OCI-LY1 (cell line): ENCODE measurements around the gene CDC45.
"Not testable (repeated sequence)": the region's sequence is repeated elsewhere in the genome, so short reads cannot be mapped to it uniquely, and the experiment has no call there.

Experiments used
- H2AFZ ChIP-seq: fragments of 200-600 bp; sonication (generic), shearing (Covaris generic); 2 replicates; pipeline ENCODE4 v1.6.0; 2014; ENCODE audit warnings: antibody characterized with exemption, mild to moderate bottlenecking, low read length
- H3F3A ChIP-seq: fragments of 200-600 bp; sonication (generic), shearing (Covaris generic); 2 replicates; pipeline ENCODE4 v1.6.0; 2014; ENCODE audit warnings: mild to moderate bottlenecking, antibody characterized with exemption, low read length, moderate library complexity; ENCODE audit not compliant: insufficient read depth
- H3K27ac ChIP-seq: fragments of 200-600 bp; sonication (generic); 2 replicates; pipeline ENCODE4 v1.5.1; 2014; ENCODE audit warnings: low read length, mixed run types, mild to moderate bottlenecking, low read depth; ENCODE audit not compliant: poor library complexity, severe bottlenecking
- H3K27me3 ChIP-seq: fragments of 200-600 bp; sonication (generic); 2 replicates; pipeline ENCODE4 v1.6.0; 2014; ENCODE audit warnings: antibody characterized with exemption, mild to moderate bottlenecking, low read length, moderate library complexity; ENCODE audit not compliant: insufficient read depth
- H3K36me3 ChIP-seq: fragments of 200-600 bp; sonication (generic); 2 replicates; pipeline ENCODE4 v1.6.1; 2014; ENCODE audit warnings: mild to moderate bottlenecking, antibody characterized with exemption, low read length, moderate library complexity, mixed read lengths; ENCODE audit not compliant: insufficient read depth
- H3K4me1 ChIP-seq: fragments of 200-600 bp; sonication (generic); 2 replicates; pipeline ENCODE4 v1.5.1; 2014; ENCODE audit warnings: mild to moderate bottlenecking, low read length, moderate library complexity; ENCODE audit not compliant: insufficient read depth, severe bottlenecking
- H3K4me2 ChIP-seq: fragments of 200-600 bp; sonication (generic), shearing (Covaris generic); 2 replicates; pipeline ENCODE4 v1.6.1; 2014; ENCODE audit warnings: low read length
- H3K4me3 ChIP-seq: fragments of 200-600 bp; sonication (generic); 2 replicates; pipeline ENCODE4 v1.5.1; 2014; ENCODE audit warnings: low read length, low read depth, mild to moderate bottlenecking, mixed read lengths; ENCODE audit not compliant: poor library complexity, severe bottlenecking
- H3K79me2 ChIP-seq: fragments of 200-600 bp; shearing (Covaris generic); 2 replicates; pipeline ENCODE4 v1.6.1; 2016; ENCODE audit warnings: mixed run types, low read length, mixed read lengths; ENCODE audit not compliant: insufficient read depth
- H3K9ac ChIP-seq: fragments of 200-600 bp; sonication (generic), shearing (Covaris generic); 2 replicates; pipeline ENCODE4 v1.6.1; 2014; ENCODE audit warnings: mild to moderate bottlenecking, low read length, mixed read lengths
- H3K9me2 ChIP-seq: fragments of 200-600 bp; sonication (generic), shearing (Covaris generic); 2 replicates; pipeline ENCODE4 v1.6.1; 2014; ENCODE audit warnings: low read depth, mild to moderate bottlenecking, low read length, mixed read lengths
- H3K9me3 ChIP-seq: fragments of 200-600 bp; shearing (Covaris generic); 2 replicates; pipeline ENCODE4 v1.6.1; 2014; ENCODE audit warnings: low read length, mixed read lengths
- H4K20me1 ChIP-seq: fragments of 200-600 bp; sonication (generic), shearing (Covaris generic); 2 replicates; pipeline ENCODE4 v1.6.0; 2016; ENCODE audit warnings: mild to moderate bottlenecking, low read length; ENCODE audit not compliant: insufficient read depth
- CTCF ChIP-seq: fragments of 200-600 bp; sonication (generic), shearing (Covaris generic); IDR thresholded peaks from 2 replicates; pipeline ENCODE4 v1.5.1; 2017; ENCODE audit warnings: mild to moderate bottlenecking, antibody characterized with exemption, low read length, moderate library complexity, mixed read lengths
- EZH2 ChIP-seq: fragments of 200-600 bp; sonication (generic), shearing (Covaris generic); IDR thresholded peaks from 2 replicates; pipeline ENCODE4 v1.8.0; 2017; ENCODE audit warnings: borderline replicate concordance, mixed run types, mild to moderate bottlenecking, antibody characterized with exemption, low read length, moderate library complexity, mixed read lengths

The CDC45 gene

GRCh38 chr22:19530751-19531150 is 51.0 kb downstream of the CDC45 start:
- Histone ChIP-seq H3K9me2 (no peaks in the 10 kb centered on the region), H3K27me3 (0 out of 2 replicates have a peak, but pooled peaks cover 4% of the 10 kb centered on the region), H3K9me3 (no peaks in the 10 kb centered on the region), H2AFZ (no peak overlapping the region), H4K20me1 (no peaks in the 10 kb centered on the region), H3K4me3 (no peak overlapping the region), H3K9ac (no peak overlapping the region), H3K4me2 (no peak overlapping the region), H3K4me1 (no peaks in the 10 kb centered on the region), H3K27ac (no peak overlapping the region), H3K36me3 (no peaks in the 10 kb centered on the region), H3K79me2 (no peaks in the 10 kb centered on the region), H3F3A (no peaks in the 10 kb centered on the region)
- TF ChIP-seq CTCF (no peak), EZH2 (no peak)

GRCh38 chr22:19531327-19531726 is 51.6 kb downstream of the CDC45 start:
- not testable (repeated sequence) for H3K4me3 ChIP-seq, H3K9me2 ChIP-seq, H3K4me1 ChIP-seq, H3F3A ChIP-seq, H3K4me2 ChIP-seq, H3K36me3 ChIP-seq, H3K9me3 ChIP-seq, H3K9ac ChIP-seq, H4K20me1 ChIP-seq, H2AFZ ChIP-seq, H3K27ac ChIP-seq, H3K27me3 ChIP-seq, H3K79me2 ChIP-seq

GRCh38 chr22:19533049-19533626 is 53.4 kb downstream of the CDC45 start:
- Histone ChIP-seq H2AFZ (no peak overlapping the region), H3K79me2 (no peaks in the 10 kb centered on the region), H3K4me1 (no peaks in the 10 kb centered on the region), H4K20me1 (no peaks in the 10 kb centered on the region), H3F3A (no peaks in the 10 kb centered on the region), H3K4me2 (no peak overlapping the region), H3K27ac (no peak overlapping the region), H3K36me3 (no peaks in the 10 kb centered on the region), H3K9me2 (no peaks in the 10 kb centered on the region), H3K27me3 (no peaks in the 10 kb centered on the region), H3K4me3 (no peak overlapping the region), H3K9me3 (no peaks in the 10 kb centered on the region), H3K9ac (no peak overlapping the region)
- TF ChIP-seq EZH2 (no peak), CTCF (no peak)

- H3K4me2 ChIP-seq, result no peak overlapping the region
- no peak overlapping the region for H3K9ac ChIP-seq
- no peak for TF ChIP-seq CTCF
- TF ChIP-seq EZH2, result no peak
- no peak overlapping the region for H2AFZ ChIP-seq
- no peaks in the 10 kb centered on the region for H3K9me2 ChIP-seq
- no peaks in the 10 kb centered on the region for H3K36me3 ChIP-seq
- H3K9me3 ChIP-seq, result no peaks in the 10 kb centered on the region
- H3K27ac ChIP-seq, result no peak overlapping the region
- no peaks in the 10 kb centered on the region for H3K27me3 ChIP-seq
- H3F3A ChIP-seq, result no peaks in the 10 kb centered on the region
- no peaks in the 10 kb centered on the region for H3K4me1 ChIP-seq
- no peaks in the 10 kb centered on the region for H4K20me1 ChIP-seq
- no peaks in the 10 kb centered on the region for H3K79me2 ChIP-seq
- H3K4me3 ChIP-seq, result no peak overlapping the region
Observed at GRCh38 chr22:19533857-19534256, 54.1 kb downstream of the CDC45 start.
